Stimulated activated naive B cell treated with anti-CD40 and anti-IgM and Interleukin-4, amounts not matched to agents 10 μg/mL and 1 μg/mL and 100 μg/mL, for 72 hours (primary cell): Measurements from ENCODE around the gene FBXW10B.
"Not testable (repeated sequence)": the region's sequence is repeated elsewhere in the genome, so short reads cannot be mapped to it uniquely, and the experiment has no call there.

Source experiments
- ATAC-seq, 2 donors: fragments of 150-1000 bp; cut with Tn5 transposase; replicated peaks; 2 replicates each; pipeline ENCODE4 v1.10.0; 2021; ENCODE audit warnings: moderate library complexity in 1 of 2
- DNase-seq: peaks from one replicate; pipeline ENCODE4 v3.0.0; 2021
- H3K27ac Mint-ChIP-seq: one replicate; pipeline ENCODE4 v1.8.0; 2022; ENCODE audit warnings: mild to moderate bottlenecking, mixed read lengths
- H3K27me3 Mint-ChIP-seq, 2 donors: one replicate each; pipeline ENCODE4 v1.8.0; 2022; ENCODE audit warnings: mixed read lengths in 2 of 2
- H3K36me3 Mint-ChIP-seq, 2 donors: one replicate each; pipeline ENCODE4 v1.8.0; 2022; ENCODE audit warnings: mixed read lengths in 2 of 2, mild to moderate bottlenecking in 1 of 2
- H3K4me1 Mint-ChIP-seq, 2 donors: one replicate each; pipeline ENCODE4 v1.8.0; 2022; ENCODE audit warnings: mixed read lengths in 2 of 2, mild to moderate bottlenecking in 1 of 2
- H3K4me3 Mint-ChIP-seq, 2 donors: one replicate each; pipeline ENCODE4 v1.8.0; 2022; ENCODE audit warnings: mild to moderate bottlenecking in 2 of 2, mixed read lengths in 2 of 2, moderate library complexity in 1 of 2
- H3K9me3 Mint-ChIP-seq, 2 donors: one replicate each; pipeline ENCODE4 v1.8.0; 2022; ENCODE audit warnings: mixed read lengths in 2 of 2, mild to moderate bottlenecking in 1 of 2

Gene FBXW10B, protein sequence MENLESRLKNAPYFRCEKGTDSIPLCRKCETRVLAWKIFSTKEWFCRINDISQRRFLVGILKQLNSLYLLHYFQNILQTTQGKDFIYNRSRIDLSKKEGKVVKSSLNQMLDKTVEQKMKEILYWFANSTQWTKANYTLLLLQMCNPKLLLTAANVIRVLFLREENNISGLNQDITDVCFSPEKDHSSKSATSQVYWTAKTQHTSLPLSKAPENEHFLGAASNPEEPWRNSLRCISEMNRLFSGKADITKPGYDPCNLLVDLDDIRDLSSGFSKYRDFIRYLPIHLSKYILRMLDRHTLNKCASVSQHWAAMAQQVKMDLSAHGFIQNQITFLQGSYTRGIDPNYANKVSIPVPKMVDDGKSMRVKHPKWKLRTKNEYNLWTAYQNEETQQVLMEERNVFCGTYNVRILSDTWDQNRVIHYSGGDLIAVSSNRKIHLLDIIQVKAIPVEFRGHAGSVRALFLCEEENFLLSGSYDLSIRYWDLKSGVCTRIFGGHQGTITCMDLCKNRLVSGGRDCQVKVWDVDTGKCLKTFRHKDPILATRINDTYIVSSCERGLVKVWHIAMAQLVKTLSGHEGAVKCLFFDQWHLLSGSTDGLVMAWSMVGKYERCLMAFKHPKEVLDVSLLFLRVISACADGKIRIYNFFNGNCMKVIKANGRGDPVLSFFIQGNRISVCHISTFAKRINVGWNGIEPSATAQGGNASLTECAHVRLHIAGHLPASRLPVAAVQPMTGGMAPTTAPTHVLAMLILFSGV

GRCh38 chr17:15619331-15620058 is at the start of gene FBXW10B:
Gene FBXW10B, minus strand, starts transcription at chr17:15619704. Its CDS starts 192 bp downstream, at chr17:15619512.
- not testable (repeated sequence) for H3K27ac Mint-ChIP-seq, H3K9me3 Mint-ChIP-seq, H3K27me3 Mint-ChIP-seq, DNase-seq, ATAC-seq, H3K36me3 Mint-ChIP-seq, H3K4me3 Mint-ChIP-seq, H3K4me1 Mint-ChIP-seq

- ATAC-seq (no peak), DNase-seq (no peak)
- no peak overlapping the region for H3K4me3 Mint-ChIP-seq
- H3K36me3 Mint-ChIP-seq: peaks cover 52 to 55% of the 10 kb centered on the region in 2 donors
- H3K27ac Mint-ChIP-seq: no peak overlapping the region
- peaks cover 2 to 10% of the 10 kb centered on the region in 2 donors for H3K4me1 Mint-ChIP-seq
- H3K9me3 Mint-ChIP-seq: no peaks in the 10 kb centered on the region
- H3K27me3 Mint-ChIP-seq: no peaks in the 10 kb centered on the region
Measured at GRCh38 chr17:15663691-15664090, 44.2 kb upstream of the FBXW10B start.

DNA sequence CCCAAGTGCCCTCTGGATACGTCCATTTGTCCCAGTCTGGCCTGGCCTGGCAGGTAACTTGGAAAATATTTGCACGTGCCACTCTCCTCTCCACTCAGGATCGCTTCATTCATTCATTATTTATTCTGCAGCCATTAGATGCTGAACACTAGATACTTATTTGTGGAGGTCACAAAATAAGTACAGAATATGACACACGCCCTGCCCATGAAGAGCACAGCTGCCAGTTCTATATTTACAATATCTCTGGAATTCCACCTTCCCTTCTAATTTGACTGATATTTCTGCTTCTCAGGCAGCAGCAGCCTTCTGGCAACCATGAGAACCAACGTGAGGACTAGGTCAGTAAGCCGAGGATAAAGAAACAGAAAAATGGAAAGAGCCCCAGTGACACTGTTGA is 43.7 kb upstream of the FBXW10B start:
- Mint-ChIP-seq H3K4me3 (no peak overlapping the region), H3K36me3 (peaks cover 51 to 56% of the 10 kb centered on the region in 2 donors), H3K9me3 (no peaks in the 10 kb centered on the region), H3K27ac (peak overlapping the region; percentile 0), H3K27me3 (no peaks in the 10 kb centered on the region), H3K4me1 (peaks cover 2 to 10% of the 10 kb centered on the region in 2 donors)
- DNase-seq: no peak
- no peak for ATAC-seq

DNA sequence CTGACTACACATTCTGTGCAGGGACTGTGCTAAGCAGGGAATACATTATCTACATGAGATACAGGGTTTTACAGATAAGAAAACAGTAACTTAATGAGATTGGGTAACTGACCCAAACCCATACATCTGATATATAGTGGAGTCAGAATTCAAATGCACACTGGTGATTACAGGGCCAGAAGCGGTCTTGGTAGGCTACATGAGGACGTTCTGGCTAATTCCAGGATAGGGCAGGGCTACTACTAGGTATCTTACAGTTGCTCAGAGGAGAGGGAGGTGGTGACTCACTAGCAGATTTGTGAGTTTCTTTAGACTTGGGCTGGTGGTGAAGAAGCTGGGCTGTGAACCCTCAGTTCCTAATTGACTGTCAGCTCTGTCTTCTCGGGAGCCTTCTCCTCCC is 43.2 kb upstream of the FBXW10B start:
- no peak for ATAC-seq
- Mint-ChIP-seq H3K27me3 (no peaks in the 10 kb centered on the region), H3K4me1 (peaks cover 2 to 10% of the 10 kb centered on the region in 2 donors), H3K4me3 (no peak overlapping the region), H3K9me3 (no peaks in the 10 kb centered on the region), H3K36me3 (peaks cover 51 to 55% of the 10 kb centered on the region in 2 donors), H3K27ac (no peak overlapping the region)
- no peak for DNase-seq

GRCh38 chr17:15660077-15660476 is 40.6 kb upstream of the FBXW10B start:
- H3K27ac Mint-ChIP-seq: no peak overlapping the region
- H3K4me1 Mint-ChIP-seq: peaks cover 4 to 10% of the 10 kb centered on the region in 2 donors
- ATAC-seq: no peak
- H3K9me3 Mint-ChIP-seq: no peaks in the 10 kb centered on the region
- H3K36me3 Mint-ChIP-seq: peaks cover 65 to 72% of the 10 kb centered on the region in 2 donors
- no peak for DNase-seq
- H3K4me3 Mint-ChIP-seq: no peak overlapping the region
- no peaks in the 10 kb centered on the region for H3K27me3 Mint-ChIP-seq

DNA sequence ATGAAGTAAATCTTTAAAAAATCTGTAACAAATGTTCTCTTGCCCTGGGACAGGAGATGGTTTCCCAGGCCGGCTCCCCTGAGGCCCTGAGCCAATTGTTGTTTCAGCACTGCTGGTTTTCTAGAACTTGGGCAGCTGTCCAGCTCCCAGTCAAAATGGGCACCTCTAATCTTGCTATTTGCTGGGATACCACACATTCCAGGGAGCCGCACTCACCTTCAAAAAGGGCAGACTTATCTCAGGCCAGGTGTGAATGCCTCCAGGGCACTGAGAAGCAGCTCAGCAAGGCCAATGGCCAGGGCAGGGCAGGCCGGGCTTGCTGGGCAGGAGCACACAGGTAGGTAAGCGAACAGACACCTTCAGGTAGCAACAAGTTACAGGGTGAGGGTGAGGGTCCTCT is 40.2 kb upstream of the FBXW10B start:
- Mint-ChIP-seq H3K27ac (no peak overlapping the region), H3K9me3 (no peaks in the 10 kb centered on the region), H3K4me1 (peaks cover 4 to 10% of the 10 kb centered on the region in 2 donors), H3K4me3 (no peak overlapping the region), H3K27me3 (no peaks in the 10 kb centered on the region), H3K36me3 (peaks cover 68 to 72% of the 10 kb centered on the region in 2 donors)
- DNase-seq (no peak), ATAC-seq (no peak)

DNA sequence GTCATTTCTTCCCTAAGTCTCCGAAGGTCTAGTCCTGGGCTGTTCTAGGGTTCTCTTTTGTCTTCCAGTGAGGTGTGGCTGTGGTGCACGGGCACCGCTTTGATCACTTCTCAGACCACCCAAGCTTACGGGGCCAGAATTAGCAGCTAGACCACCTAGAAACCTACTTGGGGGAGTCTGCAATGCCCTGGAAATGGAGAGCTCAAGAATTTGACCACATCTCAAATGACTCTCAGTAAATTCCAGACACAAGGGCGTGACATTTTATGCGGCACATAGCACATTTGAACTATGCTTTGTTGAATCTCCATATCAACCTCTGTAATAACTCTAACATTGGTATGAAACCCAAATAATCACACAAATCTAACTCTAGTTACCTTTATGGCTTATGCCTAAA is 39.7 kb upstream of the FBXW10B start:
- DNase-seq: no peak
- no peak for ATAC-seq
- Mint-ChIP-seq H3K27ac (no peak overlapping the region), H3K4me3 (no peak overlapping the region), H3K36me3 (peaks cover 68 to 69% of the 10 kb centered on the region in 2 donors), H3K27me3 (no peaks in the 10 kb centered on the region), H3K9me3 (no peaks in the 10 kb centered on the region), H3K4me1 (peaks cover 4 to 10% of the 10 kb centered on the region in 2 donors)

DNA sequence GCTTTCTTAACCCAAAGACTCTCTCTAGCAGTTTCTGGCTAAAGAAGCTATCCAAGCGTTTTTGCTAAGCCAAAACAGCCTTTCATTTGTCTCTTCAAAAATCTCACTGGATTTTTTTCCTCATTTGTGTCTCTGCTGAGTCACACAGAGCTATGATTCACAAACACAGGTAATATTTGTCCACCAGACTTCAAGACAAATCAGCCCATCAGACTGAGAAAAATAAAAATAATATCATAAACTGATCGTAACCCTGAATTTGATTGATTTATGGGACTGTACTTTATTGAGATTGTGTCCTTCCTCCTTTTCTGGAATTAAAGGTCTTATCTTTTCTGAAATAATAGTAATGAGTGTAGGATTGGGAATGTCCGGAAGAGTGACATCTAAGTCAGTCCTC is 38.8 kb upstream of the FBXW10B start:
- no peak for ATAC-seq
- H3K4me1 Mint-ChIP-seq: peaks cover 4 to 10% of the 10 kb centered on the region in 2 donors
- H3K27me3 Mint-ChIP-seq: no peaks in the 10 kb centered on the region
- no peaks in the 10 kb centered on the region for H3K9me3 Mint-ChIP-seq
- no peak overlapping the region for H3K4me3 Mint-ChIP-seq
- DNase-seq: no peak
- H3K27ac Mint-ChIP-seq: no peak overlapping the region
- peaks cover 66 to 69% of the 10 kb centered on the region in 2 donors for H3K36me3 Mint-ChIP-seq

- Mint-ChIP-seq H3K27me3 (no peaks in the 10 kb centered on the region), H3K36me3 (peaks cover 66 to 69% of the 10 kb centered on the region in 2 donors), H3K4me1 (peaks cover 4 to 10% of the 10 kb centered on the region in 2 donors), H3K27ac (no peak overlapping the region), H3K9me3 (no peaks in the 10 kb centered on the region), H3K4me3 (no peak overlapping the region)
- DNase-seq (no peak), ATAC-seq (no peak)
Measured at GRCh38 chr17:15657868-15658267, 38.4 kb upstream of the FBXW10B start.

GRCh38 chr17:15654886-15655561 is 35.5 kb upstream of the FBXW10B start:
- no peak overlapping the region for H3K27ac Mint-ChIP-seq
- DNase-seq (no peak), ATAC-seq (no peak)
- H3K36me3 Mint-ChIP-seq: peaks cover 57% of the 10 kb centered on the region in 2 donors
- no peaks in the 10 kb centered on the region for H3K9me3 Mint-ChIP-seq
- H3K4me1 Mint-ChIP-seq: peaks cover 8 to 9% of the 10 kb centered on the region in 2 donors
- H3K27me3 Mint-ChIP-seq: peaks cover 0 to 5% of the 10 kb centered on the region in 2 donors
- H3K4me3 Mint-ChIP-seq: no peak overlapping the region

DNA sequence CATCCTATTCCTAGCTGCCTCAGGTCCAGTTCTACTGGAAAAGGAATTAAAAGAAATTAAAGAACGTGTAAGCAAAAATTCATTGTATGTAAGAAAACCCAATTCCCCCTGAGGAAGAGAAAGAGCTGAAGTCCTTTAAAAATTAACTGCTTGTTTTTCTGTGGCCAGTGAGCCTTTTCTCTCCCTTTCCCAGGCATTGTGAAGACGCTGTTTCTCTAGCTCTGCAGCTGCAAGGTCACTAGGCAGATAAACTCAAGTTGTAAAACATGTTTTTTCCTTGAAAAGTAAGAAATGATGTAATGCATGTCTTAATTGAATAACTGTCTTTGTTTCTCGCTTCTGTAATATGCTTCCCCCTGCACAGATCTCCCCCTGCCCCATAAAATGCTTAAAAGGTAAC is 34.9 kb upstream of the FBXW10B start:
- not testable (repeated sequence) for H3K27ac Mint-ChIP-seq, H3K4me1 Mint-ChIP-seq, ATAC-seq, H3K4me3 Mint-ChIP-seq, DNase-seq, H3K9me3 Mint-ChIP-seq, H3K27me3 Mint-ChIP-seq
- peaks cover 57% of the 10 kb centered on the region in 2 donors for H3K36me3 Mint-ChIP-seq

- no peak for ATAC-seq
- Mint-ChIP-seq H3K36me3 (peaks cover 46 to 51% of the 10 kb centered on the region in 2 donors), H3K27me3 (peaks cover 0 to 5% of the 10 kb centered on the region in 2 donors), H3K27ac (no peak overlapping the region), H3K9me3 (no peaks in the 10 kb centered on the region), H3K4me1 (peaks cover 8 to 9% of the 10 kb centered on the region in 2 donors), H3K4me3 (no peak overlapping the region)
- DNase-seq: no peak
Measured at GRCh38 chr17:15652960-15653359, 33.5 kb upstream of the FBXW10B start.

DNA sequence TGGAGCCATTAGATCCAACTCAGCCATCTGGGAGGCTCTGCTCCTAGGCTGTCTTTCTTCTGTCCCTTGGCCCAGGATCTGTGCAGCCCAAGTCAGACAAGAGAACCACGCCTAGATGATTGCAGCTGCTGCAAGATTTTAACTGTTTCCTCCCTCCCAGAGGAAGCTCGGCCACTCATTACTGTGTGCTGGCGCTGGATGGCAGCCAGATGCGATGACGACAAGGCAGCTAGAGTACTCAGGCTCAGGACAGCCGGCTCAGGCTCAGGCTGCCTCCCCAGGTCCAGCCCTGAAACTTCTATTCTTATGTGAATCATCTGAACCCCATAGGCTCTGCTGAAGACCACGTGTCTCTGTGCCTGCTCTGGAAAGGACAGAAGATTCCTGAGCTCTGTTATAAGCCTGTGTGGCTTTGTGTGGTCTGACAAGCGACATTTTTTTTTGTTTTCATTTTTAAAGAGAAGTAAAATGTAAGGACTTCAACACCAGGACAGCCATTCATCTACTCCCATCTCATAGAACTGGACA is 32.1 kb upstream of the FBXW10B start:
- peaks cover 8 to 9% of the 10 kb centered on the region in 2 donors for H3K4me1 Mint-ChIP-seq
- H3K9me3 Mint-ChIP-seq: no peaks in the 10 kb centered on the region
- H3K36me3 Mint-ChIP-seq: peaks cover 36 to 44% of the 10 kb centered on the region in 2 donors
- peaks cover 0 to 5% of the 10 kb centered on the region in 2 donors for H3K27me3 Mint-ChIP-seq
- H3K4me3 Mint-ChIP-seq: peak overlapping the region in 1 of 2 donors; percentile 21
- DNase-seq (peak; percentile 3), ATAC-seq (peak; percentile 75 to 92)
- H3K27ac Mint-ChIP-seq: no peak overlapping the region
